Body of pancreas (tissue), 4 donors: ENCODE measurements around the gene TIPIN.

ENCODE experiments used
- POLR2A ChIP-seq, 3 donors: fragments of 450-650 bp; IDR thresholded peaks; one replicate each; pipeline ENCODE4 v1.6.1; 2016; ENCODE audit warnings: antibody characterized with exemption in 3 of 3, mild to moderate bottlenecking in 2 of 3
- TF ChIP-seq, protein P1 (sequence below), 7 experiments: fragments of 450-650 bp in 4 of 7; fragments of 200-600 bp in 3 of 7; sonication (generic) in 3 of 7; IDR thresholded peaks; one replicate each; pipeline ENCODE4 v1.5.1; 2016 to 2019; ENCODE audit warnings: antibody characterized with exemption in 7 of 7

DNA sequence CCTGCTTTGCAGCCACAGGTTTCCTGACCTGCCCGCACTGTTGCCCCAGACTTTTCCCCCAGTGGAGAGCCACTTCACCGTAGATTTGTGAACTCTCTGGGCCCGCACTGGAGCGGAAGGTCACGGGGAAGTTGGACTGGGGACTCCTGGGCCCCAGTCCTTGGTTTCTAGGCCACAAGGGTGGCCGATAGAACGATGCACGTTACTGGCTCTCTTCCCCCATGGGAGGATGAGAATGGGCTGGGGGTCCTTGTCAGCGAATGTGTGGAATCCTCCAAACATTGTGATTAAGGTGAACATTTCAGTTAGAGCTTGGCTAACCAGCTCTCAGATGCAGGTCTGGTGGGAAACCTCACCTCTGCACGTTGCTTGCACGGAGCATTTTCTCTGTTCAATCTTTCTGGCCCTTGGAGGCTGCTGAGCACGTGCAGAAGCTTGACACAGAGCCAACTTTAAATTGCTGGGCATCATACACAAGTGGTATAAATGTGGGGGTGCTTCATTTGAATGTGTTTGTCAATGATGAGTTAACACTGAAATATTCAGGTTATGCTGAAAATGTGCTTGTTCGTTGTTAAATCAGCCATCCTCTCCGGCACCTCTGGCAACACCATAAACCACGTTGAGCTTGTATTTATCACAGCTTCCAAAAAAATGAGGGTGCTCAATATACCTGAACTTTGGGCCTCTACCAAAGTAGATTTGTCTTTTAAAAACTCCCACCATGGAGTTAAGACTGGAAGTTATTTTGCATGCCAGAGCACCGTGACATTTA, 62.1 kb downstream of the TIPIN start:
- TF ChIP-seq, protein P1, sequence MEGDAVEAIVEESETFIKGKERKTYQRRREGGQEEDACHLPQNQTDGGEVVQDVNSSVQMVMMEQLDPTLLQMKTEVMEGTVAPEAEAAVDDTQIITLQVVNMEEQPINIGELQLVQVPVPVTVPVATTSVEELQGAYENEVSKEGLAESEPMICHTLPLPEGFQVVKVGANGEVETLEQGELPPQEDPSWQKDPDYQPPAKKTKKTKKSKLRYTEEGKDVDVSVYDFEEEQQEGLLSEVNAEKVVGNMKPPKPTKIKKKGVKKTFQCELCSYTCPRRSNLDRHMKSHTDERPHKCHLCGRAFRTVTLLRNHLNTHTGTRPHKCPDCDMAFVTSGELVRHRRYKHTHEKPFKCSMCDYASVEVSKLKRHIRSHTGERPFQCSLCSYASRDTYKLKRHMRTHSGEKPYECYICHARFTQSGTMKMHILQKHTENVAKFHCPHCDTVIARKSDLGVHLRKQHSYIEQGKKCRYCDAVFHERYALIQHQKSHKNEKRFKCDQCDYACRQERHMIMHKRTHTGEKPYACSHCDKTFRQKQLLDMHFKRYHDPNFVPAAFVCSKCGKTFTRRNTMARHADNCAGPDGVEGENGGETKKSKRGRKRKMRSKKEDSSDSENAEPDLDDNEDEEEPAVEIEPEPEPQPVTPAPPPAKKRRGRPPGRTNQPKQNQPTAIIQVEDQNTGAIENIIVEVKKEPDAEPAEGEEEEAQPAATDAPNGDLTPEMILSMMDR (IDR thresholded peaks at IDR 0.05) = no peak
- peak in 1 of 3 donors; percentile 38 for TF ChIP-seq POLR2A (IDR thresholded peaks at IDR 0.05)
